T-cell (primary cell): Measurements from ENCODE around the gene KRTAP4-12. TPM values are rescaled to one million over a fixed set of nuclear protein-coding genes. Genes with fewer than 3 reads are reported as not detected.
A peak's percentile ranks its signal among the peaks of the same experiment; 100 is the strongest.
"Not testable (repeated sequence)": the region's sequence is repeated elsewhere in the genome, so short reads cannot be mapped to it uniquely, and the experiment has no call there.

ENCODE experiments used
- ATAC-seq, 4 experiments: fragments of 200-7000 bp in 3 of 4; fragments of 150-1000 bp in 1 of 4; cut with Tn5 transposase; replicated peaks in 1 of 4; 1 replicate in 3 of 4; 2 replicates in 1 of 4; pipeline ENCODE4 v1.10.0; 2021; ENCODE audit warnings: moderate library complexity in 3 of 4, mild to moderate bottlenecking in 2 of 4, moderate number of reproducible peaks in 1 of 4
- CTCF ChIA-PET, 2 donors: fragments of 300-600 bp; sonication (Branson Sonifier 250); formaldehyde crosslinking; loops; one replicate each; lab custom pipeline; 2022; ENCODE audit warnings: antibody characterized with exemption in 2 of 2; lab: Charles Lee
- POLR2A ChIA-PET, 2 donors: fragments of 300-600 bp; sonication (Branson Sonifier 250); formaldehyde crosslinking; loops; one replicate each; lab custom pipeline; 2022; ENCODE audit warnings: antibody characterized with exemption in 2 of 2; lab: Charles Lee
- DNase-seq, 35 experiments: peaks; one replicate each; pipeline versions ENCODE4 v3.0.0 to v3.0.0-alpha.2; 2013 to 2023
- H3K27ac ChIP-seq: one replicate; pipeline ENCODE4 v1.5.1; 2013; ENCODE audit warnings: low read length
- H3K27me3 ChIP-seq, 2 experiments: replicated peaks in 1 of 2; 1 replicate in 1 of 2; 2 replicates in 1 of 2; pipeline versions ENCODE4 v1.6.1 to v1.7.0; 2013; ENCODE audit warnings: low read length in 1 of 2, mixed read lengths in 1 of 2; ENCODE audit not compliant: control insufficient read depth in 2 of 2, insufficient read depth in 2 of 2; ENCODE audit errors: extremely low read depth in 1 of 2
- H3K36me3 ChIP-seq, 2 donors: 1 replicate in 1 of 2; 2 replicates in 1 of 2; pipeline versions ENCODE4 v1.6.1 to v1.7.0; 2013; ENCODE audit warnings: low read length in 1 of 2; ENCODE audit not compliant: control insufficient read depth in 2 of 2, insufficient read depth in 1 of 2; ENCODE audit errors: extremely low read depth in 1 of 2
- H3K4me1 ChIP-seq, 2 experiments: 1 replicate in 1 of 2; 2 replicates in 1 of 2; pipeline versions ENCODE4 v1.6.1 to v1.7.0; 2013; ENCODE audit warnings: low read length in 2 of 2, mixed read lengths in 1 of 2; ENCODE audit not compliant: insufficient read depth in 2 of 2, control insufficient read depth in 1 of 2; ENCODE audit errors: extremely low read depth in 1 of 2
- H3K4me3 ChIP-seq, 2 donors: 1 replicate in 1 of 2; 2 replicates in 1 of 2; pipeline versions ENCODE4 v1.5.1 to v1.7.0; 2013; ENCODE audit warnings: mild to moderate bottlenecking in 2 of 2, low read length in 1 of 2, moderate library complexity in 1 of 2; ENCODE audit not compliant: control insufficient read depth in 1 of 2; ENCODE audit errors: extremely low read depth in 1 of 2
- H3K9me3 ChIP-seq: 2 replicates; pipeline ENCODE4 v1.7.0; 2013
- H3K27ac Mint-ChIP-seq, 2 donors: one replicate each; pipeline ENCODE4 v1.8.0; 2020 to 2021; ENCODE audit warnings: mild to moderate bottlenecking in 2 of 2, mixed read lengths in 2 of 2
- H3K27me3 Mint-ChIP-seq, 2 donors: one replicate each; pipeline ENCODE4 v1.8.0; 2021 to 2022; ENCODE audit warnings: mixed read lengths in 2 of 2
- H3K36me3 Mint-ChIP-seq: one replicate; pipeline ENCODE4 v1.8.0; 2021; ENCODE audit warnings: mixed read lengths
- H3K4me1 Mint-ChIP-seq, 3 donors: one replicate each; pipeline ENCODE4 v1.8.0; 2020 to 2022; ENCODE audit warnings: mixed read lengths in 3 of 3, mild to moderate bottlenecking in 1 of 3
- H3K4me3 Mint-ChIP-seq, 3 donors: one replicate each; pipeline ENCODE4 v1.8.0; 2020 to 2022; ENCODE audit warnings: mild to moderate bottlenecking in 3 of 3, mixed read lengths in 3 of 3, moderate library complexity in 3 of 3
- H3K9me3 Mint-ChIP-seq, 3 donors: one replicate each; pipeline ENCODE4 v1.8.0; 2020 to 2022; ENCODE audit warnings: mixed read lengths in 3 of 3
- WGBS: methylation state at CpG from one replicate; pipeline ENCODE4 v1.1.5; 2013; ENCODE audit warnings: missing lambda C conversion rate; ENCODE audit not compliant: insufficient coverage; 5-methylcytosine and 5-hydroxymethylcytosine counted together
- total RNA-seq, 35 experiments: library from RNA in 6 of 35; stranded (reverse) in 6 of 35; fragments of 120-200 nt in 1 of 35; gene quantifications; one replicate each; pipeline versions ENCODE4 v1.2.1 to v1.2.4 and lab custom pipeline; 2013 to 2026

The KRTAP4-12 gene
- total RNA-seq, 5 donors from 2014 or later (not counting 1 experiment from before 2014, with no cell fraction given) = not detected

- no peak overlapping the region for H3K4me3 Mint-ChIP-seq
- H3K27ac Mint-ChIP-seq = no peak overlapping the region
- no peak overlapping the region for H3K4me3 ChIP-seq
- H3K9me3 Mint-ChIP-seq = peaks cover 0 to 3% (median 0%) of the 10 kb centered on the region in 3 donors
- no peaks in the 10 kb centered on the region for H3K27me3 ChIP-seq
- peaks cover 0 to 4% of the 10 kb centered on the region in 2 donors for H3K27me3 Mint-ChIP-seq
- no peaks in the 10 kb centered on the region for H3K36me3 Mint-ChIP-seq
- peaks cover 47 to 68% (median 65%) of the 10 kb centered on the region in 3 donors for H3K4me1 Mint-ChIP-seq
- H3K4me1 ChIP-seq = peaks cover 20 to 24% of the 10 kb centered on the region in 2 experiments
- ChIA-PET POLR2A (no interaction called here), CTCF (no interaction called here)
- H3K36me3 ChIP-seq = no peaks in the 10 kb centered on the region
- no peak overlapping the region for H3K27ac ChIP-seq
- 83% methylated on average over 1 of the region's 2 CpGs for WGBS
- no peak for ATAC-seq
- H3K9me3 ChIP-seq = no peaks in the 10 kb centered on the region
- DNase-seq = no peak
Observed at GRCh38 chr17:41121742-41122141, 2.2 kb downstream of the KRTAP4-12 start.

DNA sequence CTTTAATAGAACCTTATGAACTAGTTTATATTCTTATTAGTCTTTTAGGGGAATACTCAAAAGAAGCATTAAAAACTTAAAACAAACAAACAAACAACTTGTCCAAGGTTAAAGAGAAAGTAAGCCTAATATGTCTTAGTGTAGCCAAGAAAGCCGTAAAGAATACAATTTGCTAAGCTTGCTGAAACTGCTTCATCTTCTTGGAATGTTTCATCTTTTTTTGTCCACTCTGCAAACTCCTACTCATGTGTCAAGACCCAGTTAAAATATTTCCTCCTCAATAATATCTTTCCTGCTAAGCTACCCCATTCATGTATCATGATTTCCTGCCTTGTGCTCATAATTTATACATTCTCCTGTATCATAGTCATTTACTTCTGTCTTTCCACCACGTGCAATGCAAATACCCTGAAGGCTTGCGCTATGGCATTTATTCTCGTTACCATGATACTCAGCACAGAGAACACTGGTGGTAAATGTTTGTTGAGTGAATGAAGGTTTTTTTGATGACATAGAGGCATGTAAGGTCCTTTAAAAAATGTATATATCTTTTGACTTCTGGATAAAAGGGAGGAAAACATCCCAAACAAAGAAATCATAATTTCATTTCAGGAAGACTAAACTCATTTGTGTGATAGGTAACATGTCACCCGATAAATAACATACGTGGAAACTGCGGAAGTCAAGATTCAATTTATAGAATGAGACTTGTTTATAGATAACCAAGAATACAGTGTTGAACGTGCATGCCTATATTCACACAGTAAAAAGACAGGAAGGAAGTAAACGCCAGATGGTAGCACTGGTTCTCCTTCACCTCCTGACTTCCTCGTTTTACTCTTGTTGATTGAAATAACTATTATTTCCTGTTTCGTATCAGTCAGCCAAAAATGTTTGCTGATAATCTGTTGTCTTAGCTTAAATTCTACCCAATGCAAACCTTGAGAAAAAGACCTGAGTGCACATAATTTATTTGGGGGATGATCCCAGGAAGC, 4.0 kb downstream of the KRTAP4-12 start:
- DNase-seq = peak in 2 of 35 experiments; percentile 7 to 33
- H3K27me3 Mint-ChIP-seq, H3K27me3 ChIP-seq, H3K4me3 ChIP-seq, H3K9me3 Mint-ChIP-seq, H3K9me3 ChIP-seq, CTCF ChIA-PET, H3K36me3 ChIP-seq, H3K36me3 Mint-ChIP-seq, POLR2A ChIA-PET: not testable (repeated sequence)
- H3K4me1 Mint-ChIP-seq = peaks cover 34 to 57% (median 52%) of the 10 kb centered on the region in 3 donors
- peak; percentile 69 to 93 (median 88) for ATAC-seq
- peak overlapping the region; percentile 4 to 88 for H3K27ac Mint-ChIP-seq
- WGBS = no CpG with 5 or more reads among the region's 11 CpGs
- peak overlapping the region; percentile 19 to 57 (median 45) for H3K4me3 Mint-ChIP-seq
- peak overlapping the region; percentile 36 for H3K27ac ChIP-seq
- H3K4me1 ChIP-seq = peaks cover 14% of the 10 kb centered on the region in 2 experiments

DNA sequence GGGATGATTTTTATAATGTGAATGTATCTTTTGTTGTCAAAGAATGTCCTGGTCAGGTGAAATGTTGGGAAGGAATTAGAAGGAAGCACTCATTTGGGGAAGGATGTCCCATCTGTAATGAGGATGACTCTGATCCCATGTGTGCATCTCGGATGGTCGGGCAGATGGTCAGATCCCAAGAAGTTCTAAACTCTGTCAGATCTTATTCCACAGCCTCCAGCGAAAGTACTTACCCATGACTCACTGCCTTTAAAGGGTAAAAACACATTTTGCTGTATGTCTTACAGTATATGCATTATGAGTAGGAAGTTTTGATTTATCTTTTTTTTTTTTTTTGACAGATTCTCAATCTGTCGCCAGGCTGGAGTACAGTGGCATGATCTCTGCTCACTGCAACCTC, 5.3 kb downstream of the KRTAP4-12 start:
- H3K9me3 Mint-ChIP-seq = peaks cover 0 to 3% (median 0%) of the 10 kb centered on the region in 3 donors
- CTCF ChIA-PET = no interaction called here
- H3K4me1 Mint-ChIP-seq = peaks cover 24 to 46% (median 40%) of the 10 kb centered on the region in 3 donors
- no peak for DNase-seq
- H3K4me3 ChIP-seq = no peak overlapping the region
- H3K27me3 ChIP-seq = peaks cover 0 to 7% of the 10 kb centered on the region in 2 experiments
- no peaks in the 10 kb centered on the region for H3K36me3 Mint-ChIP-seq
- no CpG with 5 or more reads among the region's 4 CpGs for WGBS
- H3K27ac ChIP-seq = no peak overlapping the region
- no peak for ATAC-seq
- H3K27ac Mint-ChIP-seq = no peak overlapping the region
- POLR2A ChIA-PET = no interaction called here
- H3K4me3 Mint-ChIP-seq = no peak overlapping the region
- peaks cover 7 to 11% of the 10 kb centered on the region in 2 experiments for H3K4me1 ChIP-seq
- no peaks in the 10 kb centered on the region for H3K9me3 ChIP-seq
- H3K36me3 ChIP-seq = no peaks in the 10 kb centered on the region
- peaks cover 6 to 7% of the 10 kb centered on the region in 2 donors for H3K27me3 Mint-ChIP-seq

DNA sequence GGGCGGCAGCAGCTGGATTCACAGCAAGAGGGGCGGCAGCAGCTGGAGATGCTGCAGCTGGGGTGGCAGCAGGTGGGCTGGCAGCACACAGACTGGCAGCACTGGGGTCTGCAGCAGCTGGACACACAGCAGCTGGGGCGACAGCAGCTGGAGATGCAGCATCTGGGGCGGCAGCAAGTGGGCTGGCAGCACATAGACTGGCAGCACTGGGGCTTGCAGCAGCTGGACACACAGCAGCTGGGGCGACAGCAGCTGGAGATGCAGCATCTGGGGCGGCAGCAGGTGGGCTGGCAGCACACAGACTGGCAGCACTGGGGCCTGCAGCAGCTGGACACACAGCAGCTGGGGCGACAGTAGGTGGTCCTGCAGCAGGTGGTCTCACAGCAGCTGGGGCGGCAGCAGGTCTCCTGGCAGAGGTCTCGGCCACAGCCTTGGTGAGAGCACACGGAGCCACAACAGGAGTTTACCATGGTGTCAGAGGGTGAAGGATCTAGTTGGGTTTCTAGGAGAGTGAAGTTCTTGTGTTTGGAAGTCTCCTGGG, 6.1 kb downstream of the KRTAP4-12 start, which contains the start of gene KRTAP4-11:
TSS of gene KRTAP4-11 (minus strand) at position 528 of the 541 bp plus-strand sequence. CDS start at position 470, 58 bp downstream.
- H3K27me3 ChIP-seq, H3K4me3 Mint-ChIP-seq, H3K27ac ChIP-seq, H3K9me3 Mint-ChIP-seq, H3K27me3 Mint-ChIP-seq, POLR2A ChIA-PET, H3K4me3 ChIP-seq, H3K36me3 Mint-ChIP-seq, H3K9me3 ChIP-seq, CTCF ChIA-PET, DNase-seq, H3K27ac Mint-ChIP-seq, ATAC-seq, H3K36me3 ChIP-seq, H3K4me1 ChIP-seq: not testable (repeated sequence)
- peaks cover 18 to 39% (median 34%) of the 10 kb centered on the region in 3 donors for H3K4me1 Mint-ChIP-seq
- WGBS = 88% methylated on average over 8 of the region's 10 CpGs

DNA sequence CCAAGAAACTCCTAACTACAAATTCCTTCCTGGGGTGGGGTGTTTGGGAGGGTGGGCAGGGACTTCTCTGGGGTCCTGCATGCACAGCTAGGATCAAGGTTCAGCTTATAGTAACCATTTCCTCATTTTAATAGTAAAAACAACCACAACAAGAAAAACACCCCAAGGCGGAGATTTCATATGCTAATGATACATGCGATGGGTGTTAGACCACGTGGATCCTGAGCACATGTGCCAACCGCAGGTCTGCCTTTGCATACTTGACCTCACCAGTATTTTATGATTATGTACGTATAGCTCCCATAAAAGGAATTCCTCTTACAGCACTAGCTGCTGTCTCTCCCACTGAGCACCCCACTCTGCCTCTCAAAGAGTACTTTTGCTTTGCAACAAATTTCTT, 7.7 kb downstream of the KRTAP4-12 start:
- peaks cover 4% of the 10 kb centered on the region for H3K36me3 Mint-ChIP-seq
- H3K27ac ChIP-seq = no peak overlapping the region
- H3K4me3 Mint-ChIP-seq = no peak overlapping the region
- DNase-seq (no peak), ATAC-seq (no peak)
- H3K4me1 Mint-ChIP-seq = peaks cover 15 to 30% (median 26%) of the 10 kb centered on the region in 3 donors
- no peaks in the 10 kb centered on the region for H3K36me3 ChIP-seq
- H3K4me1 ChIP-seq = peaks cover 3 to 7% of the 10 kb centered on the region in 2 experiments
- POLR2A ChIA-PET = no interaction called here
- H3K4me3 ChIP-seq = no peak overlapping the region
- WGBS = 29% methylated on average over 1 of the region's 5 CpGs
- peaks cover 0 to 7% of the 10 kb centered on the region in 2 experiments for H3K27me3 ChIP-seq
- peak overlapping the region in 1 of 2 donors; percentile 12 for H3K27ac Mint-ChIP-seq
- peaks cover 0 to 6% (median 0%) of the 10 kb centered on the region in 3 donors for H3K9me3 Mint-ChIP-seq
- H3K27me3 Mint-ChIP-seq = peaks cover 7% of the 10 kb centered on the region in 2 donors
- H3K9me3 ChIP-seq = no peaks in the 10 kb centered on the region
- CTCF ChIA-PET = interaction anchor here in 1 of 2 donors (0.6 kb wide), 1 partner anchor 778 kb away, joined by 3 read pairs; no protein-coding TSS in a partner anchor

DNA sequence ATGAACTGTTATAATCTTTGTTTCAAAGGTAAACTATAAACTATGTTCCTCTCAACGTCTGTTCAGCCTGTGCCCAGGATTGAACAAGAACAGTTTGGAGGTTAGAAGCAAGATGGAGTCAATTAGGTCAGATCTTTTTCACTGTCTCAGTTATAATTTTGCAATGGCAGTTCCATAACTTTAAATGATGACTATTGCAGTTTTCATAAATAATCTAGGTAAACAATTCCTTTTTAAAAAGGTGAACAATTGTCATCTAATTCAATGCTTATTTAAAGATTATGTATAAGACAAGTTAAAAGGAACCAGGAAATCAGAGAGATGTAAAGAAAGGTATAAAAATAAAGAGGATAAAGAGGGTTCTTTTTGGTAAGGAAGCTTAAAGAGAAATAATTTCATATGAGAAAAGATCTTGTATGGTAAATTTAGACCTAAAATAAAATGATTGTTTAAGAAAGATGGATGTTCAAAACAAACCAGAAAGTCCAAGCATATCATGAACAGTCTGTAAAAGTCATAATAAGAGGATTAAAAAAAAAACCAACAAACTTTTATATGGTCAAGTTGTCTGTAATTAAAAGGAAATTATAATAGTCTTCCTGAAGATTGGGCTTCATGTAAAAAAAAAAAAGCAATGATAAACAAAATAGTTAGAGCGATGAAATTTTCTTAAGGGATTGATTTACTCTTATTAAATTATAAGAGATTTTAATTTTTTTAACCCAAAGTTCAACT, 12.7 kb downstream of the KRTAP4-12 start:
- peaks cover 0 to 8% of the 10 kb centered on the region in 2 donors for H3K27me3 Mint-ChIP-seq
- no peaks in the 10 kb centered on the region for H3K36me3 ChIP-seq
- peaks cover 3 to 10% (median 7%) of the 10 kb centered on the region in 3 donors for H3K4me1 Mint-ChIP-seq
- ChIA-PET POLR2A (no interaction called here), CTCF (no interaction called here)
- no peaks in the 10 kb centered on the region for H3K9me3 ChIP-seq
- ATAC-seq (no peak), DNase-seq (no peak)
- H3K4me3 ChIP-seq = no peak overlapping the region
- WGBS = no CpG with 5 or more reads among the region's 2 CpGs
- H3K4me1 ChIP-seq = no peaks in the 10 kb centered on the region
- no peak overlapping the region for H3K4me3 Mint-ChIP-seq
- H3K9me3 Mint-ChIP-seq = peaks cover 0 to 11% (median 0%) of the 10 kb centered on the region in 3 donors
- no peak overlapping the region for H3K27ac ChIP-seq
- peaks cover 8% of the 10 kb centered on the region for H3K36me3 Mint-ChIP-seq
- peaks cover 0 to 6% of the 10 kb centered on the region in 2 experiments for H3K27me3 ChIP-seq
- H3K27ac Mint-ChIP-seq = no peak overlapping the region
